ENCODE data around the gene OSBPL3. TPM values are rescaled to one million over a fixed set of nuclear protein-coding genes. Genes with fewer than 3 reads are reported as not detected.

The OSBPL3 gene
- total RNA-seq, 1 donor from 2014 or later = 8.0 TPM

- Histone ChIP-seq H4K20me1 (ENCODE audit: low read depth) (no peaks in the 10 kb centered on the region), H3K4me3 (no peak overlapping the region), H3K27me3 (peaks cover 3% of the 10 kb centered on the region), H3K79me2 (ENCODE audit: low read depth) (peaks cover 3% of the 10 kb centered on the region), H2AFZ (replicated peaks) (no peak overlapping the region), H3K9me3 (ENCODE audit: low read depth) (no peaks in the 10 kb centered on the region), H3K4me2 (no peak overlapping the region), H3K9ac (no peak overlapping the region), H3K27ac (no peak overlapping the region), H3K4me1 (no peaks in the 10 kb centered on the region), H3F3A (ENCODE audit: low read depth) (no peaks in the 10 kb centered on the region), H3K36me3 (no peaks in the 10 kb centered on the region)
- Mint-ChIP-seq H3K4me3 (no peak overlapping the region), H3K4me1 (peaks cover 21% of the 10 kb centered on the region), H3K27ac (no peak overlapping the region), H3K36me3 (peaks cover 3% of the 10 kb centered on the region), H3K27me3 (ENCODE audit: insufficient read depth, low read depth) (no peaks in the 10 kb centered on the region), H3K9me3 (no peaks in the 10 kb centered on the region)
- TF ChIP-seq CTCF (IDR thresholded peaks at IDR 0.05) (no peak), EZH2phosphoT487 (IDR thresholded peaks at IDR 0.05) (no peak), EZH2 (IDR thresholded peaks at IDR 0.05) (no peak)
- DNase-seq (ENCODE audit: low spot score) = no peak
Observed at GRCh38 chr7:24972991-24973390, 7.0 kb downstream of the OSBPL3 start.

GRCh38 chr7:24972166-24972477, 7.9 kb downstream of the OSBPL3 start:
- TF ChIP-seq CTCF (IDR thresholded peaks at IDR 0.05) = no peak
- TF ChIP-seq EZH2phosphoT487 (IDR thresholded peaks at IDR 0.05) = no peak
- TF ChIP-seq EZH2 (IDR thresholded peaks at IDR 0.05) = no peak
- H3K4me1 ChIP-seq = no peaks in the 10 kb centered on the region
- H2AFZ ChIP-seq (replicated peaks) = no peak overlapping the region
- H3K9me3 ChIP-seq (ENCODE audit: low read depth) = no peaks in the 10 kb centered on the region
- no peak for DNase-seq (ENCODE audit: low spot score)
- H3K4me3 ChIP-seq = no peak overlapping the region
- Mint-ChIP-seq H3K27me3 (ENCODE audit: insufficient read depth, low read depth) (no peaks in the 10 kb centered on the region), H3K27ac (no peak overlapping the region), H3K4me3 (no peak overlapping the region), H3K9me3 (no peaks in the 10 kb centered on the region), H3K4me1 (peaks cover 19% of the 10 kb centered on the region), H3K36me3 (peaks cover 3% of the 10 kb centered on the region)
- no peaks in the 10 kb centered on the region for H3K79me2 ChIP-seq (ENCODE audit: low read depth)
- H3K27ac ChIP-seq = no peak overlapping the region
- H3K9ac ChIP-seq = no peak overlapping the region
- H3K4me2 ChIP-seq = no peak overlapping the region
- H3K36me3 ChIP-seq = no peaks in the 10 kb centered on the region
- H3K27me3 ChIP-seq = no peaks in the 10 kb centered on the region
- H4K20me1 ChIP-seq (ENCODE audit: low read depth) = no peaks in the 10 kb centered on the region
- no peaks in the 10 kb centered on the region for H3F3A ChIP-seq (ENCODE audit: low read depth)

GRCh38 chr7:24971333-24972165, 8.4 kb downstream of the OSBPL3 start:
- Histone ChIP-seq H3K36me3 (no peaks in the 10 kb centered on the region), H3K4me1 (no peaks in the 10 kb centered on the region), H3K27ac (no peak overlapping the region), H3K27me3 (no peaks in the 10 kb centered on the region), H3K9me3 (ENCODE audit: low read depth) (no peaks in the 10 kb centered on the region), H2AFZ (replicated peaks) (no peak overlapping the region), H3F3A (ENCODE audit: low read depth) (no peaks in the 10 kb centered on the region), H3K79me2 (ENCODE audit: low read depth) (no peaks in the 10 kb centered on the region), H3K9ac (no peak overlapping the region), H4K20me1 (ENCODE audit: low read depth) (no peaks in the 10 kb centered on the region), H3K4me2 (no peak overlapping the region), H3K4me3 (no peak overlapping the region)
- Mint-ChIP-seq H3K36me3 (peaks cover 3% of the 10 kb centered on the region), H3K27ac (no peak overlapping the region), H3K9me3 (no peaks in the 10 kb centered on the region), H3K4me1 (peaks cover 16% of the 10 kb centered on the region), H3K27me3 (ENCODE audit: insufficient read depth, low read depth) (no peaks in the 10 kb centered on the region), H3K4me3 (no peak overlapping the region)
- DNase-seq (ENCODE audit: low spot score) = no peak
- no peak for TF ChIP-seq EZH2 (IDR thresholded peaks at IDR 0.05)
- TF ChIP-seq EZH2phosphoT487 (IDR thresholded peaks at IDR 0.05) = no peak
- TF ChIP-seq CTCF (IDR thresholded peaks at IDR 0.05) = no peak

Data from neural progenitor cell (in vitro differentiated cells).